HUDEP-2 (cell line): ENCODE results near the gene HIPK2.
A peak's percentile ranks its signal among the peaks of the same experiment; 100 is the strongest.

Source experiments
- DNase-seq, 76 experiments: peaks; one replicate each; lab custom pipeline; 2025; ENCODE audit not compliant: unreplicated experiment in 76 of 76; lab: John Stamatoyannopoulos, UW

The HIPK2 gene

DNA sequence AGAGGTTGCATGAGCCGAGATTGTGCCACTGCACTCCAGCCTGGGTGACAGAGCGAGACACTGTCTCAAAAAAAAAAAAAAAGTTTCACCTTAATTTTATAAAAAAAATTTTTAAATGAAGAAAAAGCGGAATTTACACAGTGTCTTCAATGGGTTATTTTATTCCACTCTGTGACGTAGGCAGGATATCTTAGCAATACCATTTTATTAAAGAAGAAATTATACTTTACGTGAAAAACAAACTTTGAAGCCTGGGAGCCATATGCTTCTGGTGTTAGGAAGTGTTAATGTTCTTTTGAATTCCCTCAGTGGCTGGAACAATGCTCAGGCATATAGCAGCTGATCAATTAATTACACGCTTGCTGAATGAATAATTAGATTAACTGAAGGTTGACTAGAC lies 176.6 kb downstream of the HIPK2 start:
- DNase-seq: no peak

DNA sequence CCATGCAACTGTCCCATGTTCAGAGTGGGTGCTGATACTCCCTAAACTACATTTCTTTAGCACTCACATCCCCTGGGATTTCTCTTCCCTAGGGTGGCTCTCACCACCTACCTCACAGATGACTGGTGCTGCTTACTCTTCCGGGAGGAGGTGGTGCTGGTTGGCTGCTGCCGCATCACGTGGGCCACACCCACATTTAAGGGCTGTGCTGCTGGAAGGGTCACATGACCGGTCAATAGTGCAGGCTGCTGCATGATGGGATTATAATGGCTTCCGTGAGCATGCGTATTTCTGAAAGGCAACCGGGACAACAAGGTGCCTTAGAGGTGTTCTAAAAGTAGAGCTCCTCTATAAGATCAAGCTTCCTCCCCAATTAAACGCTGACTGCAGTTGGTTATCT lies 177.5 kb downstream of the HIPK2 start:
- peak in 4 of 76 experiments; percentile 3 to 16 (median 6) for DNase-seq

DNA sequence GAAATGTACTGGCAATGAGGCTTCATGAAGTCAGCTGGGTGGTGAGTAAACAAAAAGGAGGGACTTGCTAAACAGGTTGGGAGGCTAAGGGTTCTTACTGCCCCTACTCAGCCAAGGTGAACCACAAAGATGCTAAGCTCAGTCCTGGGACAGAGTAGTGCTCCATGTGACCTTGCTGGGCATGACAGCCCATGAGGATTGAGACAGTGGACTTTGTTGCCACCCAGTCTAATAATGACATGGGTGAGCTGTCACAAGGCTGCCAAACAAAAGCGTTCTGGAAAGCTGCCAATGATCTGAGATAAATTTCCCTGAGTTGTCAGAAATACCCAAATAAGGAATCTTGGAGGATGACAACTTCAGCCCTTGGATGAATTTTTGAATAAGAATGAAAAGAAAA lies 179.2 kb downstream of the HIPK2 start:
- peak in 15 of 76 experiments; percentile 5 to 40 (median 17) for DNase-seq

GRCh38 chr7:139597028-139597427 lies 180.8 kb downstream of the HIPK2 start:
- DNase-seq: no peak

- no peak for DNase-seq
Observed at GRCh38 chr7:139596626-139597025, 181.2 kb downstream of the HIPK2 start.

GRCh38 chr7:139595806-139596205 lies 182.0 kb downstream of the HIPK2 start:
- DNase-seq: no peak

- DNase-seq: no peak
Observed at GRCh38 chr7:139594911-139595476, 182.8 kb downstream of the HIPK2 start.

DNA sequence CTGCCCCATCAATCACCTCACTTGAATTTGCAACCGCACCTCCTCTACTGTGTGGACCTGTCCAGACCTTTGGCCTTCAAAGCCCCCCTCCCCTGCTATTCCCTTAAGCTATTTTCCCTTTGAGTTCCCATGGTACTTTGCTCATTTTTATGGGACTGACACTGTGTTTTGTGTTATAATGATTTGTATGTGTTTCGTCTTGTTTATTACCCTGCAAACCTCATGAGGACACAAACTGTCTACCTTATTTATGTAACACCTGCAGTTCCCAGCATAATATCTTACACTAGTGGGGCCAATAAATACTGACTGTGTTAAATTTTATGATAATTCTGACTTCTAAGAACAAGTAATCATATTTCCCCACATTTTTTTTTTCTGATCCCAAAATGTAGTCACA lies 183.7 kb downstream of the HIPK2 start:
- no peak for DNase-seq

GRCh38 chr7:139592801-139593461 lies 184.9 kb downstream of the HIPK2 start:
- DNase-seq: no peak

DNA sequence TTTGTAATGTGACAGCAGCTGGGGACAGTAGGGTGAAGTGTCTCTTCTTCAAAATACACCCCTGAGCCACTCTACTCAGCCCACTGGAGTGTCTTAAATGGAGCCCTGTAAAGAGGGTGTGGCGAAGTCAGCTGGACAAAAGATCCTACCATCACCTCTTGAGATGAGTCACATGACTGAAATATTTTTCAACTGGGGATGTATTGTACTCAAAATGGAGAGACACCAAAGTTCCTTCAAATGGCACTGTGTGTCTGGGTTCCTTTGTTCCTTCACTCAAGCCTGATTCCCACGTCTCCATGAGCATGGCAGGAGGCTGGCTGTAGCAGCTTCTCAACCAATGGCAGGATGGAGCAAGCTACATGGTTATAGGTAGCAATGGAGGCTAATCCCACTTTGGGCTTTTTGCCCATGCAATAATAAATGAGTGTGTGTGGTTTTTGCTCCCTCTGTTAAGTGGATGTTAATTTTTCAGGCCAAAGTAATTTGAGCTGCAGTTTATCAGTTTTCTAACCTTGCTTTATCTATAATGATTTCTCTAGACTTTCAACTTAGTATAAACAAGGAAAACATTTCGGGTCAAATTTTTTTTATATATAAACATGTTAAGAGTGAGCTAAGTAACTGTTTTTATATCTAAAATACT lies 186.1 kb downstream of the HIPK2 start:
- DNase-seq: no peak

DNA sequence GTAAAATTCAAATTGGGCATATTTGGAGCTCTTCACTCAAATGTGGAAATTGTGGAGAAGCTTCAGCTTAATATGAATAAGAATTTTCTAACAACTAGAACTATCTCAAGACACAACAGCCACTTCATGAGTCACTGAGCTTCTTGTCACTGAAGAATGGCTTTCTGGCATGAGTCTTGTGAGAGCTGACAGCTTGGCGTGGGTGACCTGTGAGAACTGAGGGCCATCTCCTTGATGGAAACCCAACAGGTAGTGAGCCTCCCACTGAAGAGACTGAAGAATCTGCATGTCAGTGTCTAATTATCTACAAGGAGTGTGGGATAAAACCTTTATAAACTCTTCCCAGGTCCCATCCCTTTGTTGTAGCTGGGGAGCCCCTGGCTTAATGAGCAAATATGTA lies 188.3 kb downstream of the HIPK2 start:
- DNase-seq: no peak

- DNase-seq: no peak
Observed at GRCh38 chr7:139588632-139589031, 189.2 kb downstream of the HIPK2 start.

DNA sequence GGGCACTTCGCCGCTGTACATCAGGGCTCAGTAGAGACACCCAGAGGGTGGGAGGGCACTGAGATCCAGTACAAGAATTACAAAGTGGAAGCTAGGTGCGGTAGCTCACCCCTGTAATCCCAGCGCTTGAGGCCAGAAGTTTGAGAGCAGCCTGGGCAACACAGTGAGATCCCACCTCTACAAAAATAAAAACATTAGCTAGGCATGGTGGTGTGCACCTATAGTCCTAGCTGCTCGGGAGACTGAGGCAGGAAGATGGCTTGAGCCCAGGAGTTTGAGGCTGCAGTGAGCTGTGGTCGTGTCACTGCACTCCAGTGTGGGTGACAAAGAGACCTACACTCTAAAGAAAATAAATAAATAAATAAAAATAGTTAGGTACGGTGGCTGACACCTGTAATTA lies 190.3 kb downstream of the HIPK2 start:
- DNase-seq: no peak

DNA sequence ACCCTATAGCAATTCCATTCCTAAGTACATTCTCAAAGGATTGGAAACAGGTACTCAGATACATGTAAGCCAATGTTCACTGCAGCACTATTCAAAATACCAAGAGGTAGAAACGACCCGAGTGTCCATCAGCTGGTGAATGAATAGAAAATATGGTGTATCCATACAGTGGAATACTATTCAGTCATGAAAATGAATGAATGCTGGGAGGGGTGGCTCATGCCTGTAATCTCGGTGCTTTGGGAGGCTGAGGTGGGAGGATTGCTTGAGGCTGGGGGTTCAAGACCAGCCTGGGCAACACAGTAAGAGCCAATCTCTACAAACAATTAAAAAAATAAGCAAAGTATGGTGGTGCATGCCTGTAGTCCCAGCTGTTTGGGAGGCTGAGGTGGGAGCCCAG lies 191.5 kb downstream of the HIPK2 start:
- no peak for DNase-seq

DNA sequence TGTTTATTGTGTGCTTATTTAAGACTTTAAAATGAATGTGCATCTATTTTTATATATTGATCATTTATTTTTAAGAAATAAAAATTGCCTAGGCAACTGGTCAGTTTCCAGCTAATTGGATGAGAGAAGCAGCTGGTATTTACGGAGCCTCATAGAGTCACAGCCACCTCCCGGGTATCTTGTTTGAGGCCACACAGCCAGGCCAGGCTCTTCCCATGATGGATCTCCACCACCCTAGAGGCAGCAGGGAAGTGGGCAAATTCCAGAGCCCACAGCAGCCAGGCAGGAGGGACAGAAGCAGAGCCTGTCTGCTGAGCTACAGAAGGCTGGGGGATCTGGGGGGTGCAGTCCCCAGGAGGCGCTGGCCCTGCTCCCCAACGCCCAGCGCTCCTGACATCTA lies 192.8 kb downstream of the HIPK2 start:
- no peak for DNase-seq

DNA sequence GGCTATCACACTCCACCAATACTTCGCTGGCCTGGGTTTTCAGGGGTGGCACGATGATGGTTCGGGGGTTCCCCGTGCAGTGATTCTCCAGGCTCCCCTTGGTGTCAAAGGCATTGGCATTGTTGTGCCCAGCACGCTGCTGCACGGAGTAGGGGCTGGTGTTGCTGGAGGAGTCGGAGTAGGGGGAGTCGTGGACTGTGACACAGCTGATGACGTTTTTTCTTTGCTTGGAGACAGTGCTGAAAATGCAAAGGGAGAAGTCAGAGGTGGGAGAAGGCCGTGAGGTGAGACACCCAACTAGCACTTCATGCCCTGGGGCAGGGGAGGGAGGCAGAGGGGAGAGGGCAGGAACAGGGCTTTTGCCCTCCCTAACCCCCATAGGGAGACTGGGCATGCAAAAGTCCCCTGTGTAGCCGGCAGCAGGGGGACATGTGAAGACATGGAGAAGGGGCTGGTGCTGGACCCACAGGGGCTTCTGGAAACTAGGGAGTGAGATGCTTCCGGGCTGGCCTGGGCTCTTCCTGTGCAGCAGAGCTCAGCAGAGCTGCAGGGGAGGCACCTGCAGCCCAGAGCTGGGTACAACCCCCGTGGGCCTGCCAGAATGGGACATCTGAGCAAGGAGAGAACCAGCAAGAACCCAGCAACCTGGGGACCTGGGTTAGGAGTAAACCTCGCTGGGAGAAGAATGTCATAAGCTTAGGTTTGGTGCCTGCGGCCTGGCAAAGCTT lies 193.8 kb downstream of the HIPK2 start:
- no peak for DNase-seq

DNA sequence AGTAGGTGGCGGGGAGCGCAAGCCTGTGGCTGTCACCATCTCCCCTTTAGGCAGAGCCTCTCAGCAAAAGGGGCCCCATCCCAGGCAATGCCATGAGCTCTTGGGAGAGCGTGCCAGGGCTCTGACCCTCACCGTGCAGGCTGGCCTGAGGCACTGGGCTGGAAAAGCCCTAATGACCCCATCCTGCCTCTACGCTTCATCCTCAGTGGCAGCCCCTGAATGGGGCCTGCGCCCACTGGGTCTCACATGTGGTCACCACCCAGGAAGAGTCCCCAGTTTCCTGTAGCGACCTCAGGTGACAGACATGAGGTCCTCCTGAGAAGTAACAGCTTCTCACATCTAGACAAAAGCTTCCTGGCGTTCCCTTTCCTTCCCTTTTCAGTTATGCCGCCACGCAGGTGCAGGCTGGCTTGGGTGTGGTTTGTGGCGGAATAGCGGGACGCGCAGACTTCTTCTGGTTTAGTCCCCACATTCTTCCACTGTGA lies 195.1 kb downstream of the HIPK2 start:
- no peak for DNase-seq

- DNase-seq: no peak
Observed at GRCh38 chr7:139582130-139582650, 195.6 kb downstream of the HIPK2 start.

- no peak for DNase-seq
Observed at GRCh38 chr7:139580435-139580834, 197.4 kb downstream of the HIPK2 start.

DNA sequence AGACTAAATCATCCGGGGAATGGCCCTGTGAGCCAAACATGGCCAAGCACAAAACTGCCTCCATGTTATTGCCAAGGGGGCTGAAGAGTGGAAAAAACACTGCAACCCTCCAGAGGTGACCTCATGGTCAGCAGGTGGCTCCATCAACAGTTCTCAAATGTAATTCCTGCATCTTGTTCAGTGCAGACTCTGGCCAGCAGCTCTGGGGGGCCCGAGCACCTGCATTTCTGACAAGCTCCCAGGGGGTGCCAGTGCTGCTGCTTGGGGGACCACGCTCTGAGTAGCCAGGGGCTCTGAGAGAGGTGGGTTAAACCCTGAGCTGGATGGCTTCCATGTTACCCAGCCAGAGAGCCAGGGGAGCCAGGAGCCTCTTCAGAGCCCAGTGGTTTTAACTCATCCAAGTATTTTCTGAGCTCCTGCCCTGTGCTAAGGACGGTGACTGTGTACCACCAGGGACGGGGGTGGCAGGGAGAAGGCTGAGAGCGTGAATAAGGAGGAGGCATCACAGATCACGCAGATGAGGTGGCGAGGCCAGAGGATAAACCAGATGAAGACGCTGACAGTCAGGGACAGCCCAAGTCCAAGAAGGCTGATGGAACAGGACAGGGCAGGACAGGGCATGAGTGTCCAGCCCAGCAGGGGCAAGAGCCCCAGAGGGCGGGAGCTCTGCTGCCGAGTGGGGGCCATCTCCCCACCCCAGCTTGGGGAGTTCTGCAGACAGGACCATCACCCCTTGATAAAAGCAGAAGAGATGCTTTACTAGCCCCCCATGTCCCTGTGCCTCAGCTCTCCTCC lies 201.4 kb downstream of the HIPK2 start:
- DNase-seq: no peak

DNA sequence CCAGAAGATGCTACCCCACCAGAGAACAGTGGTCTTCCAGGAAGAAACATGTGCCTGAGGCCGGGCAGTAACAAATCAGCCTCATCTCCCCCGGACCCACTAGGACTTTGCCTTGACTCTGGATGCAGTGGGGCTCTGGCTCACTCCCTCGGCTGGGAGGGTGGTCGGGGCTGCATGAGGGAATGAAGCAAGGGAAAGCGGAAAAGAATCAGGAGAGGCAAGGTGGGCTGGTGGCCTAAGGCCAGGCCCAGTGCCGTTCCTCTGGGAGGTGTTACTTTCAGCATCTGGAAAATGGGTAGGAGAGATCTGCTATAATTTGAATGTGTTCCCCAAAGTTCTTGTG lies 202.5 kb downstream of the HIPK2 start:
- no peak for DNase-seq
